Measurements from ENCODE around the gene ADAM12.
"Not testable (repeated sequence)": the region's sequence is repeated elsewhere in the genome, so short reads cannot be mapped to it uniquely, and the experiment has no call there.

The ADAM12 gene

GRCh38 chr10:126068322-126068721, 320.0 kb downstream of the ADAM12 start:
- no peak for DNase-seq

DNA sequence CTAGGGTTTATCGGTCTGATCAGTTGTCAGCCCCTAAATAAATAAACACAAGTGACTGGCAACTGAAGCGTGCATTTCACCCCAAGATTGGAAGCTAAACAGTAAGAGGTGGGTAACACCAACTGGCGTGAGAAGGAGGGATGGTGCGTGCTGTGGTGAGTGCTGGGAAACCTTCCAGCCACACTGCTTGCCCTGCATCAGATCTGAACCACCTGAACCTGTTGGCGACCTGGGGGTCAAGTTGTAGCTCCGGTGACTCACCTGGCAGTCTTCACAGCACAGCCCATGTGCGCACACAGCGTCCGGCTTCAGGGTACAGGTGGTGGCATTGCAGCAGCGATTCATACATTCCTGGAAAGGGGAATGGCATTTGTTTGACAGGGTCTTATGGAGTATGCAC, 321.8 kb downstream of the ADAM12 start:
- DNase-seq, result no peak

GRCh38 chr10:126065751-126066377, 322.4 kb downstream of the ADAM12 start:
- no peak for DNase-seq

DNA sequence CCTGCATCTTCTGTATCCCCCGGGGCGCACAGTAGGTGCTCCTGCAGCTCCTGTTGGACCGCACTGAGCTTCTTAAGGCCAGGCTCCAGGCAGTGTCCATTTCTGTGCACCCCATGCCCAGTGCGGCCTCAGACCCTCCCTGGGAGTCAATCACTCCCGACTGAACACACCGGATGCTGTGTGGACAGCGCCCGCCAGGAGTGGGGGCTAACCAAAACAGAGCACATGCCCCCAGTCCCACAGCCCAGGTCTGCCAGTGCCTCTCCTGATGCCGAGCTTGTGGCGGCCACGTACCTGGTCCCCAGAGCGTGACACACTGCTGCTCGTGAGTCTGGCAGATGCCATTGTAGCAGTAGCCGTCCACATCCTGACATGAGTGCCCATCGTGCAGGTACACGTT, 323.8 kb downstream of the ADAM12 start:
- DNase-seq, result no peak

- no peak for DNase-seq
Measured at GRCh38 chr10:126063353-126063791, 324.9 kb downstream of the ADAM12 start.

DNA sequence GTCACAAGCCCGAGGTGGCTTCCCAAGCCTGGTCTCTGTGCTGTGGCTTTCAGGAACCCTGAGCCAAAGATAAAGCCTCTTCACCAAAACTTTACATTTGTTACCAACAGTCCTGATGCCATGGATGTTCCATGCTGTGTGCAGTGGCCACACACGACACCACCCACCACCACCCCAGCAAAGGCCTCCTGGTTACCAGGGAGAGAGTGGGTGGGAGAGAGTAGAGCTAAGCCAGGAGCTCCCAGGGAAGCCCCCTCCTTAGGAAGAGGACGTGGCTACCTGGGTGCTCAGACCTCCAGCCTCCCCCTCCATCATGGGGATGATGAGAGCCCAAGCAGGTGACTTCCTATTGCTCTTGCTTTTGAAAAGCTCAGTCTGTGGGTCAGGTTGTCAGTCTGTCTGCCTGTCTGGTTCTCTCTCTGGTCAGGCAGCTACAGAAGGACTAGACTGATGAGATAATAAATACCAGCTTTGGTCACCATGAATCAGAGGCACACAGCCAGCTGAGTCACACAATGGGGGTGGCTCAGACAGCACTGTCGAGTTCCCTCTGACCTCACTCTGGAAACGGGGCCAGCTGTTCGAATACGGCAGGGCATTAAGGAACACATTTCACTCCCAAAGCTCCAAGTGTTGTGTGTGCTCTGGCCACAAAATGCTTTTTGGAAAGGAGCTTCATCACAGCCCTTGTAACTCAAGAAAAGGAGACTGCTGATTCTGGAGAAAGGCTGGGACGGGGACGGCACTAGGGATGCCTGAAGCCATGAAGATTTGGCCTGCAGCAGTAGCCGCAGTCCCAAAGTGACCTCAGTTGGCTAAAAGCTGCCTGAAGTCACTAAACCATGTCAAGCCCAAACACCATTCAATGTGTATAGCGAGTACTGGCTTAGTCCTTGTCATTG, 325.9 kb downstream of the ADAM12 start:
- DNase-seq, result no peak

DNA sequence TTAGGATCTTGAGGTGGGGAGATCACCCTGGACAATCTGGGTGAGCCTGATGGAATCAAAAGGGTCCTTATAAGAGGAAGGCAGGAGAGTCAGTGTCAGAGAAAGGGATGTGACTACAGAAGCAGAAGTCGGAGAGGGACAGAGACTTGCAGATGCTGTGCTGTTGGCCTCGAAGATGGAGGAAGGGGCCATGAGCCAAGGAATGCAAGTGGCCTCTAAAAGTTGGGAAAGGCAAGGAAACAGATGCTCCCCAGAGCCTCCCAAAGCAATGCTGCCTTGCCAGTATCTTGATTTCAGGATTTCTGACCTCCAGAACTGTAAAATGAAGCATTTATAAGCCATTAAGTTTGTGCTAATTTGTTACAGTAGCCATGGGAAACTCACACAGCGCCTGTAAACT, 326.8 kb downstream of the ADAM12 start:
- no peak for DNase-seq

DNA sequence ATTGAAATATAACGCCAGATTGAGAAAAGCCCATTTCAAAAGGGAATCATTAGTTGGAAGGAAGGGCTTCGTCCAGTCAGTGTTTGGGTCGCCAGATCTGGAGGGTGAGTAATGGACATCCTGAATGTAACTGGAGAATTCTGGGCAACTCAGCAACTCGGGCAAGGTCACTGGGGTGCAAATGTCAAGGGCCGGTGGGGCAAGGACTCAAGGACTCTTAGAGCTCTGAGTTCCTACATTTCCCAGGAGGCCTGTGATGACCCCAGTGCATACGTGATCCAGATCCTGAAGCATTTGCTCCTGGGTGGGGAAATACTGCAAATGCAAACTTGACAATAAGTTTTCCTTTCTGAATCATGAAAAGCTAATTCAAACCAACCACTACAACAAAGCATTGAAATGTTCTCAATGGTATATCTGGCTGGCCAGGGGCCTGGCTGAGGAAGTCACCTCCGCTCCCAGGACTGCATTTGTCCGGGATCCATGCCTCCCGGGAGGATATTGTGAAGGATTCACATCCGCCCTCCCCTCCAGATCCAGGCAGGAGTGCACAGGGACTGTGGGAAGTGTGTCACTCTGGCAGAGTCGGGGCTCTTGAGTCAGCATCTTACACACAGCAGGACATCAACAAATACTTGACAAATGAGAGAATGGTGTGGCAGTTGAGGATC, 327.9 kb downstream of the ADAM12 start:
- no peak for DNase-seq

DNA sequence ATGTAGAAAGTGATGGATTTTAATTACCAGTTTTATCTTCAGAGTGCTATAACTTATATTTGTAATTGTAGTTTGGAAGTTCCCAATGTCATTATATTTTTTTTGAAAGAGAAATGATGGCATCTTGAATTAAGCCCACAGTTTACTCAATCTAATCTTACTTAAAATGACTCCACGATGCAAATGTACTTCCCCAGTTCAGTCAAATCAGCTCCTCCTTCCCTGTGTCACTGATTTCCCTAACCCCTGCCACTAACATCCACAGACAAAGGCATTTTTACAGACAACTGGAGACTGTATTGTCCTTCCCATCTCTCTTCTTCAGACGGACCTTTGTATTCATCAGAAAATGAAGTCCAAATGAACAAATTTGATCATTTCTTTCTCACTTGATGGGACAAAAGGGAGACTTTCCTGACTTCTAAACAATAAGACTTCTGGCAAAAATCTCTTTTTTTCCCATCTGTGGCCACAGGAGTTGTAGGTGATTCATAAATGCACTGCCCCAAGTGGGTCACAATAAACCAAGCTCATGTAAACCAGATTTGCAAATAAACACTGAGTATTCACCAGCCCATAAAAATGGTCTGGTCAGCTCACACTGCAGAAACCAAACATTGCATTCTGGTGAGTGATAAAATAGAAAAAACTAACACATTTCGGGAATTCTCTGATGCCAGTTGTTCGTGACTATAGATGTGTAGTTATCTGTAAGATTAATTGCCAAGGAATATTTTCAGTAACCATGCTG, 329.0 kb downstream of the ADAM12 start:
- no peak for DNase-seq

GRCh38 chr10:126058507-126058906, 329.8 kb downstream of the ADAM12 start:
- no peak for DNase-seq

- no peak for DNase-seq
Measured at GRCh38 chr10:126058104-126058503, 330.2 kb downstream of the ADAM12 start.

- no peak for DNase-seq
Measured at GRCh38 chr10:126057494-126057893, 330.8 kb downstream of the ADAM12 start.

DNA sequence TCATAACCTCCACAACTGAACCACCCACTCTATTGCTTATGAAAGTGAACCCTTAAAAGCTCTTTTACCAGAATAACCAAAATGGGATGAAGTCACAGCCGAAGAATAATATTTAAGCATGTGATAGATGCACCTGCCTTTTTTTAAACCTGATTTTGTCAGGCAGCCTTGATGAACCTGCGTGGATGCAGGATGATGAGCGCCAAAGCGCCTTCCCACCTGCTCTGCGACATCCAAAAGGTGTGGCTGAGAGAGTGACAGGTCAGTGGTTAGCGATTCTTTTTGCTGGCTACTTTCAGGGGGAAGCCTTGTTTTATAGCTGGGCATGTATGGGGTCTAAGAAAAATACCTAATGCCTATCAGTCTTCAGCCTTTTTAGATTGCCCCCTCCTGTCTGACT, 334.1 kb downstream of the ADAM12 start:
- DNase-seq, result no peak

- no peak for DNase-seq
Measured at GRCh38 chr10:126052171-126052570, 336.1 kb downstream of the ADAM12 start.

GRCh38 chr10:126049759-126050700, 338.2 kb downstream of the ADAM12 start:
- no peak for DNase-seq

GRCh38 chr10:126047749-126048148, 340.5 kb downstream of the ADAM12 start:
- DNase-seq, result not testable (repeated sequence)

DNA sequence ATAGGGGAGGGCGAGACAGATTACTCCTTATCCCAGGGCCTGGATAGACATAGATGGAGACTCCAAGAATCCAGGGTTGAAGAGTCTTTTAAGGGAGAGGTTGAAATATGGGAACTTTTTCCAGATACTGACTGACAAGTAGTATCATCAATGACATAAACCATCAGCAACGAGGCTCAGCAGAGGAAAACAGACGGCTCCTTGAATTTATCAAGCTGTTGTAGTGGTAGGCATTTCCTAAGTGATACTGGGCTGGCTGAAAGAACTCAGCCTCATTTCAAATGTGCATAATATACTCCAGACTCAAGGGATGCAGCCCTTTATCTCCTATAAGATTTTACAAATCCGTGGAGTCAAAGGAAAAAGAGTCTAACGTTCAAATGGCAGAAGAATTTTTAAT, 341.4 kb downstream of the ADAM12 start:
- no peak for DNase-seq

DNA sequence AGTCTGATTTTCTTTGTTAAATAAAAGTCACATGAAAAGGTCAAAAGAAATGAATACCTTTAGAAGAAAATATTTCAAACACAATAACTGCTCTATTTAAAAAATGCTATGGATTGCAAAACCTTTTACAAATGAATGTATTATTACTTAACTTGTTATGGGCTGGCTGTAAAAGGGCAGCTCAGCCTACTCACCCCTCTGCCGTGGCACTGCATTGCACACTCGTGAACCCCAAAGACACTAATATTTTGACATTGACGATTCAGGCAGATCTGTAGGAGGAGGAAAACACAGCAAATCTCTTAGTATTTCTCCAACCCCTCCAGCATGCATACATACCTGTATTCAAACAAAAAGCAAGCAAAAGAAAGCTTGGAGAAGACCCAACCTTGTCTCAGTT, 342.4 kb downstream of the ADAM12 start:
- no peak for DNase-seq

GRCh38 chr10:126043389-126043788, 344.9 kb downstream of the ADAM12 start:
- DNase-seq, result no peak

DNA sequence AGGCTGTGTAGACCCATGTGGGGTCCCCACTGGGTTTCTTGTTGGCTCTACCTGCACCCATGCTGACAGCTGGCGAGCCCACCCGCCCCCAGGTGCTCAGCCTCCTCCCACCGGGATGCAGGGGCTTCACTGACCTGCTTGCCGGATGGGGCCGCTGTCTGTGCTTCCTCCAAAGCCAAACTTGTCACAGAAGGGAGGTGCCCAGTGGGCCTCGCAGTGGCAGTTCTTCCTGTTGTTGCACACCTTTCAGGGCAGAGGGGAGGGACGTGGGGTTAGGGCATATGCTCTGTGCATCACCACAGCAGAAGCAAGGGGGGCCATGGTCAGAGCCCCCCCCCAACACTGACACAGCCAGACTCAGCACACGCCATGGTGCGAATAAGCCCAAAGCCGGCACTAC, 345.4 kb downstream of the ADAM12 start:
- no peak for DNase-seq

GRCh38 chr10:126042354-126042753, 345.9 kb downstream of the ADAM12 start:
- DNase-seq, result no peak

DNA sequence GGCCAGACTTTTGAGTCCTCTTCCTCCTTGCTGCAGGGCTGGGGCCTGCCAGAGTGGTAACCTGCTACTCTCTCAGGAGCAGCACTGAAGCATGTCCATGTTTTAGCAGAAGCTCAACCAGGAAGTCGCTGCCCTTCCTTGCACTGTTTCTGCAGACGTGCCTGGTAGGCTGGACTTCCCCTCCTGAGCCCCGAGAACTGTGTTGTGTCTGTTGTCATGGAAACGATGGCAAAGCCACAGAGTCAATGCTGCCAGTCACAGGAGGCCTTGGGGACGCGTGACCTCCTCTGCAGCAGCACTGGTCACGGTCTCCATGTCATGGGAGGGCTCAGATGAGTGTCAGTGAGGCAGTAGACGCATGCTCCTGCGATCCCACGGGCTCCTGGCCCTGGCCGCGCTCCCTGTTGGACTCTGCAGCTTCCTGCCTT, 346.5 kb downstream of the ADAM12 start:
- DNase-seq, result no peak
